GM19043 (cell line): ENCODE results near the gene RBFOX2.

Experiments used
- ATAC-seq: cut with Tn5 transposase; IDR thresholded peaks from one replicate; pipeline ENCODE4 v1.9.1; 2021; ENCODE audit warnings: low read depth; ENCODE audit not compliant: unreplicated experiment

The RBFOX2 gene

GRCh38 chr22:35955546-35955945 lies 73.1 kb downstream of the RBFOX2 start:
- no peak for ATAC-seq

- ATAC-seq: no peak
Measured at GRCh38 chr22:35952576-35952975, 76.0 kb downstream of the RBFOX2 start.

GRCh38 chr22:35950262-35950661 lies 78.4 kb downstream of the RBFOX2 start:
- ATAC-seq: no peak

DNA sequence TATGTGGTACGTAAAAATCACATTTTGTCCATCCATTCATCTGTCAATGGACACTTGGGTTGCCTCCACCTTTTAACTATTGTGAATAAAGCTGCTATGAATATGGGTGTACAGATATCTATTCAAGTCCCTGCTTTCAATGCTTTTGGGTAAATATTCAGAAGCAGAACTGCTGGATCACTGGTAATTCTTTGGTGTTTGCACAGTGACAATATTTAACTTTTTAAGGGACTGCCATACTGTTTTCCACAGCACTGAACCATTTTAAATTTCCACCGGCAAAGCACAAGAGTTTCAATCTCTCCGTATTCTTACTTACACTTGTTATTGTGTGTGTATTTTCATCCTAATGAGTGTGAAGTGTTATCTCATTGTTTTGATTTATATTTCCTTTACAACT lies 79.4 kb downstream of the RBFOX2 start:
- ATAC-seq: no peak

DNA sequence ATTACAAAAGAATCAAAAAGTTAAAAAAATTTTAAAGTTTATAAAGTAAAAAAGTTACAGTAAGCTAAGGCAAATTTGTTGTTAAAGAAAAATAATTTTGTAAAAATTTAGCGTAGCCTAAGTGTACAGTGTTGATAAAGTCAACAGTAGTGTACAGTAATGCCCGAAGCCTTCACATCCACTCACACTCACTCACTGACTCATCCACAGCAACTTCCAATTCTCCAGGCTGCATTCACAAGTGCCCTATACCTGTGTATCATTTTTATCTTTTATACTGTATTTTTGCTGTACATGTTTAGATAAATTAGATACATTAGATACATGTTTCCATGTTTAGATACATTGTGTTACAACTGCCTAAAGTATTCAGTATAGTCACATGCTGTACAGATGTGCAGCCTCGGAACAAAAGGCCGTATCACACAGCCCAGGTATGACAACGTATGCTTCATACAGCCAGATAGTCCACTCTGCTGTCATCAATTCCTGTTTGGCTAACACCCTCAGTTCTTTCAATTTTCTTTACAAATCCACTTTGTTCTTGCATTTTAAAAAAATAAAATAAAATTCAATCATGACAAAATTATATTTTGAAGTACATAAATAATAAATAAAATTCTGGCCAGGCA lies 80.7 kb downstream of the RBFOX2 start:
- no peak for ATAC-seq

GRCh38 chr22:35944458-35944857 lies 84.2 kb downstream of the RBFOX2 start:
- no peak for ATAC-seq

DNA sequence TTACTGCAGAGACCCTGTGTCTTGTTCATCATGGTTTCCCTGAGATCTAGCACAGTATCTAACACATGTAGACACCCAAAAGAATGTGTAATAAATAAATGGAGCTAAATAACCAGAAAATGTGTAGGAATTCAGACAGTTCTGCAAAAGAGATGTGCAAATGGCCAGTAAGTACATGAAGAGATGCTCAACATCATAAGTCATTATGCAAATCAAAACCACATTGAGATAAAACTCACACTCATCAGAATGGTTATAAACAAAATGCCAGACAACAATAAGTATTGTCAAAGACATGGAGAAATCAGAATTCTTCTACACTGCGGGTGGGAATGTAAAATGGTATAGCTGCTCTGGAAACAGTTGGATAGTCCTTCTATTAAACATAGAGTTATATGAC lies 88.5 kb downstream of the RBFOX2 start:
- no peak for ATAC-seq

DNA sequence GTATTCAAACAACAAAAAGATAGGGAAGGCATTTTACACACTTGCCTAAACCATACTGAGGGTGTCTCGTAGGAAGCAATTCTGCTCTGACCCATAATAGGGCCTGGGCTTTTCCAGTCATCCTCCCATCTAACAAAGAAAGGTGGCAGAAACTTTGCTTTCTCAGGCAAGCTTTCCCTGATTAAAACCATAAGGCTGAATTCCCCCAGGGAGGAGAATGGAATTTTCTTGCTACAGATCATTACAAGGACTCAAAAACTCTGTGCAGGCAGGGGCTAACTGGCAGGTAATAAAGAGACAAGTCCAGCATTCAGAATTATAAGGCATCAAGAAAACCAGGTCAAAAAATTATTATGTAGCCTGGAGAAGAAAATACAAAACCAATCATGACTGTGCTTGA lies 90.4 kb downstream of the RBFOX2 start:
- ATAC-seq: no peak

DNA sequence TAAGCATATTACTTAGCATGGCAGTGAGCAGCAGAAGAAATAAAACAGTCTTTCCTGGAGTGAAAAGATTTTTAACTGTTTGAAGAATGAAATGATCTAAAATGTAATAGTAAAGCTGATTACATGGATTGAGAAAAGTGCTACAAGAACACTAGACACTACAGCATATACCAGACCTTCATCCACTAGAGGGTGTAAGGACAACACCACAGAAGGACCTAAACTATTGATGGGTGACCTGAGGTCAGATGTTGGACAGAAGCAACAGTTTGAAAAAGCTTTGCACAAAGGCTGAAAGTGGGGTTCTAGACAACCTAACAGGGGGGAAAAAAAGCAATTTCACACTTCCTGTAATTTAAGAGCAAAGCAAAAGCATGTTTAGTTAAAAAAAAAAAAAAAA lies 97.7 kb downstream of the RBFOX2 start:
- ATAC-seq: no peak

GRCh38 chr22:35928285-35928798 lies 100.3 kb downstream of the RBFOX2 start:
- ATAC-seq: no peak

DNA sequence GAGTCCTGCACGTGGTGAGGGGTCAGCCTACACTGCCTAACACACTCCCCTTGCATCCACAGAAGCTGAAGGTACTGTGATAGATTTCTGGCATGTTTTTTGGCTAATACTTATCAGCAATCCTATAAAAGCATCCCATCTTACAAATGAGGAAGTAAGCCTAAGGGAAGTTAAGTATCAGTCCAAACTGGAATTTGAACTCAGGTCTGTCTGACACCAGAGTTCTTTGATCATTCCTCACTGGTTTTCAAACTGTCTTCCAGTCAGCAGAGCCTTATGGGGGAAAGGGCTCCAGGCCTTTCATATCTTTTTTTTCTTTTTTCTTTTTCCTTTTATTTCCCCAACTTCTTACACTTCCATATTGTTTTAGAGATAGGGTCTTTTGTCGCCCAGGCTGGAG lies 105.6 kb downstream of the RBFOX2 start:
- no peak for ATAC-seq

DNA sequence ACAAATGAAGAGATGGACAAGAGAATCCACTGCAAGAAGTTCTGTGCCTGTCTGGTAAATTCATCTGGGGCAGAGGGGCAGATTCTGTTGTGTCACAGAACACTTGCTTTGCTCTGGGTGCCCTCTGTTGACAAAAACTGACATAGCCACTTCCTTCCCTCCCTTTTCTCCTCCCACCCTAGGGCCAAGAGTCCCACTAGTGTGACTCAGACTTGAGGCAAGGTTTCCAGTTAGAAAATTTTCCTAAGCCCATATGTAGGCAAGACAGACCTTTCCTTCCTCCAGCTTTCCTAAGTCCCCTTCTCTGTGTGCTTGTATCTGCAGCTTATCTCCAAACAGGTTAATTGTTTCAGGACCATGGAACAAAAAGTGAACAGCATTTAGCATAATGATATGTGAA lies 106.8 kb downstream of the RBFOX2 start:
- no peak for ATAC-seq

- no peak for ATAC-seq
Measured at GRCh38 chr22:35921044-35921443, 107.6 kb downstream of the RBFOX2 start.

GRCh38 chr22:35919002-35919542 lies 109.6 kb downstream of the RBFOX2 start:
- no peak for ATAC-seq

DNA sequence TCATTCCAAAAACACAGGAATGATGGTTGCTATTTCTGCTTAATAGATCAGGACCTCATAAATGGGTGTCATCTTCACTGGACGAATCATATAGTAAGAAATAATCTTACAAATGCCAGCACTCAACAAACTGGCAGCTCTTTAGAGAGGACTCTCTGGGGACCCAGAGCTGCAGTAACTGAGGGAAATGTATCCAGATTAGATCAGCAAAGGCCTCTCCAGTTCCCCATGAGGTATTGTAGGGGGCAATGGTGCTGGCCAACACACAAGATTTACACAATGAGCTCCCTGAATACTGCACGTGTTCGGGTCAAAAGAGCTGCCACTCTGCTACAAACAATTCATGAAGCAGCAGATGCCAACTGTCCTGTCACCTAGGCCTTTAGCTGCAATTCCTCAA lies 110.2 kb downstream of the RBFOX2 start:
- no peak for ATAC-seq

DNA sequence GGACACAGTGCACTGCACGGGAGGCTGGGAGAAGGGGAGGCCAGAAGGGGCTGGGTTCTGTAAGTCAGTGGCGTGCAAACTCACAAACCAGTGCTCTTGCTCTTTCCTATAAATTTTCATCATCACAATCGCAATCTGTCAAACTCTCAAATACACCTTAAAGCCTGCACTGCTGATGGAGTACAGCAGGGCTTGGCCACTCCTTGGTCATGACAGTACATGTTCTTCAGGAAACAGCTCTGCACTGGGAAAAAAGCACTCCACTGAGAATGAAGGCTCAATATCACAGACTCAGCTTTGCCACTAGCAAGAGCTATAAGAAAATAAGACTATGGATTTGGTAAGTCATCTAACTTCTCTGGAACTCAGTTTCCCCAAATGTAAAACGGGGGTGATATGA lies 111.0 kb downstream of the RBFOX2 start:
- no peak for ATAC-seq

DNA sequence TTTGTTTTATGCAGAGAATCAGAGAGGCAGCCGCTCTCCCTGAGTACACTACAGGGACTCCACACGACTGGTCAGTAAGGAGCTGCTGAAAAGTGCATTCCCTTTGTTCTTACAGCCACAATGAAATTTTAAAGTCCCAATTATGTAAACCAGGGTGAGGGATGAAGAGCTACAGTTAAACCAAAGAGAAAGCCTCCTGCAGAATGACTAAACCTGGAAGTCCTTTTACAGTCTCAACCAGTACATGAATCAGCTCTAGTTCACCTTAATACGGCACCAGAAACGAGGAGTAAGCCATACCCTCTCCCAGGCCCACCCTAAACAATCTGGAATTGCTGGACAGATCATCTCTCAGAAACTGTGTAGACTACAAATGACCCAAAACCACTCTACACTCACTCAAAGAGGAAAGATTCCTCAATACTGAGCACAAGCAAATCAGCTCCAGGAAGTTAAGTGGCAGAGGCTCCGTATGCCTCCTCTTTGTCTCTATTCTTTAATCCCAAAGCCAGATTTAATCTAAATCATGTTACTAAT lies 113.1 kb downstream of the RBFOX2 start:
- no peak for ATAC-seq

- ATAC-seq: no peak
Measured at GRCh38 chr22:35914665-35915476, 113.8 kb downstream of the RBFOX2 start.

DNA sequence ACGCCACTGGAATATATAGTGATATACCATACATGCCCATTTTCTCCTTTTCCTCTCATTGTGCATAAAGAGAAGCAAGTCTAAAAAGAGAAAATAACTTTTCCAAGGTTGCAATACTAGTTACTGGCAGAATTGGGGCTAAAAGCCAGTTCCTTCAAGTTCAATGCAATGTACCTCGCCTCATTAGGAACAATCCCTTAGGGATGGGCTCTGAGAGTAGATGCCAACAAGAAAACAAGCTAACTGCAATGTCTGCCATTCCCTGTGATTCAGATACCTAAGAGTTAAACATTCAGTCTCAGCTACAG lies 114.3 kb downstream of the RBFOX2 start:
- no peak for ATAC-seq

GRCh38 chr22:35913925-35914324 lies 114.7 kb downstream of the RBFOX2 start:
- no peak for ATAC-seq

DNA sequence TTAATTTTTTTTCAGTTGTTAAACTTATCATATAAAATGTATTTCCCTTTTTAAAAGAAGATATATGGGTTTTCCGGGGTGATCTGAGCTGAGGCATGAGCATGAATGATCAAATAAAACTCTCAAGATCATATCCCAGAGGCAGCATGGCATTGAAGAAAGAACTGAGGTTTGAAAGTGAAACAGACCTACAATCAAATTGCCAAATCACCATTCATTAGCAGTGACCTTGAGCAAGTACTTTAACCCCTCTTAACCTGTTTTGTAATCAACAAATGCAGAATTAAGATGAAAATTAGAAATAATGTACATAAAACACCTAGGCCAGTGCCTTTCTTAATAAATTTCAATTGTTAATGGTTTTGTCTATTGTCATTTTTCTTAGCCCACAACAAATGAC lies 116.0 kb downstream of the RBFOX2 start:
- ATAC-seq: no peak

DNA sequence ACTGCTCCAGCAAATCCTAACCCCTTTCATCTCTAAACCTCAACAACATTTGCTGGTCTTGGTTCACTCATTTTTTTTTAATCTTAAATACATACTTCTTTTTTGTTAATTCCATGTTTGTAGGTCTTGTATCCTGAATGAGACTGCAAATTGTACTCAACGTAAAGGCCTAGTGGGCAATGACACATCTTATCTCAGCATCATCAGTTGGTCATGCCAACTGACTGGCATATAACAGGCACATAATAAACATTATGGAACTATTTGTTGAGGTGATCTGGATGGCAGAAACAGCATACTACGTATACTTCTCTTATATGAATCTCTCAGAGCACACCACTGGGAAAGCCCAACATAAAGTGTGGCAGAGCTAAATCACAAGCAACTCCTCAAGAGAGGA lies 116.7 kb downstream of the RBFOX2 start:
- no peak for ATAC-seq
